HCT116 (cell line): ENCODE measurements around the gene BRIP1.
"Not testable (repeated sequence)": the region's sequence is repeated elsewhere in the genome, so short reads cannot be mapped to it uniquely, and the experiment has no call there.

Experiments used
- POLR2A ChIP-seq: IDR thresholded peaks from 2 replicates; pipeline ENCODE4 v1.7.0; 2011; ENCODE audit warnings: borderline replicate concordance; ENCODE audit not compliant: insufficient read depth, insufficient read length; ENCODE audit errors: extremely low read depth
- POLR2AphosphoS5 ChIP-seq: IDR thresholded peaks from 2 replicates; pipeline ENCODE4 v1.6.1; 2011; ENCODE audit warnings: mild to moderate bottlenecking, low read depth, low read length, moderate library complexity
- RAD21 ChIP-seq: IDR thresholded peaks from 2 replicates; pipeline ENCODE4 v1.6.1; 2012; ENCODE audit warnings: low read depth, mild to moderate bottlenecking
- SRF ChIP-seq: IDR thresholded peaks from 2 replicates; pipeline ENCODE4 v1.6.1; 2012; ENCODE audit warnings: low read depth
- ZNF274 ChIP-seq: fragments of 200-500 bp; sonication (Bioruptor generic); IDR thresholded peaks from 2 replicates; pipeline ENCODE4 v1.6.1; 2014; ENCODE audit warnings: mild to moderate bottlenecking, low read depth, low read length, inconsistent platforms
- TF ChIP-seq, protein P1 (sequence below), 3 experiments: fragments of 200-600 bp in 1 of 3; sonication (generic) in 1 of 3; IDR thresholded peaks in 2 of 3; conservative IDR thresholded peaks in 1 of 3; 2 replicates each; pipeline ENCODE4 v1.5.1; 2012 to 2017; ENCODE audit warnings: low read depth in 2 of 3, low read length in 2 of 3, antibody characterized with exemption in 1 of 3, borderline replicate concordance in 1 of 3, control low read depth in 1 of 3, mild to moderate bottlenecking in 1 of 3, mixed read lengths in 1 of 3, mixed run types in 1 of 3, moderate library complexity in 1 of 3; ENCODE audit not compliant: insufficient read depth in 1 of 3
- TF ChIP-seq, protein P2 (sequence below): IDR thresholded peaks from 2 replicates; pipeline ENCODE4 v1.6.1; 2011; ENCODE audit warnings: mild to moderate bottlenecking, low read length, moderate library complexity; ENCODE audit not compliant: insufficient replicate concordance; ENCODE audit errors: extremely low read depth

DNA sequence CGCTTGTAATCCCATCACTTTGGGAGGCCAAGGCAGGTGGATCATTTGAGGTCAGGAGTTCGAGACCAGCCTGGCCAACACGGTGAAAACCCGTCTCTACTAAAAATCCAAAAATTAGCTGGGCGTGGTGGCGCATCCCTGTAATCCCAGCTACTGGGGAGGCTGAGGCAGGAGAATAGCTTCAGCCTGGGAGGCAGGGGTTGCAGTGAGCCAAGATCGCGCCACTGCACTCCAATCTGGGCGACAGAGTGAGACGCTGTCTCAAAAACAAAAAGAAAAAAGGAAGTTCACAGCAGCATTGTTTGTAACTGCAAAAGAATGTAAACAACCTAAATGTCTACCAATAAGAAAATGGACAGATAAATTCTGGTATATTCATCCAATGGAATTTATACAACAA lies 2.9 kb downstream of the BRIP1 start:
- TF ChIP-seq, protein P1, sequence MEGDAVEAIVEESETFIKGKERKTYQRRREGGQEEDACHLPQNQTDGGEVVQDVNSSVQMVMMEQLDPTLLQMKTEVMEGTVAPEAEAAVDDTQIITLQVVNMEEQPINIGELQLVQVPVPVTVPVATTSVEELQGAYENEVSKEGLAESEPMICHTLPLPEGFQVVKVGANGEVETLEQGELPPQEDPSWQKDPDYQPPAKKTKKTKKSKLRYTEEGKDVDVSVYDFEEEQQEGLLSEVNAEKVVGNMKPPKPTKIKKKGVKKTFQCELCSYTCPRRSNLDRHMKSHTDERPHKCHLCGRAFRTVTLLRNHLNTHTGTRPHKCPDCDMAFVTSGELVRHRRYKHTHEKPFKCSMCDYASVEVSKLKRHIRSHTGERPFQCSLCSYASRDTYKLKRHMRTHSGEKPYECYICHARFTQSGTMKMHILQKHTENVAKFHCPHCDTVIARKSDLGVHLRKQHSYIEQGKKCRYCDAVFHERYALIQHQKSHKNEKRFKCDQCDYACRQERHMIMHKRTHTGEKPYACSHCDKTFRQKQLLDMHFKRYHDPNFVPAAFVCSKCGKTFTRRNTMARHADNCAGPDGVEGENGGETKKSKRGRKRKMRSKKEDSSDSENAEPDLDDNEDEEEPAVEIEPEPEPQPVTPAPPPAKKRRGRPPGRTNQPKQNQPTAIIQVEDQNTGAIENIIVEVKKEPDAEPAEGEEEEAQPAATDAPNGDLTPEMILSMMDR (IDR thresholded peaks at IDR 0.05 in 2 of 3, conservative IDR thresholded peaks at IDR 0.05 in 1 of 3; ENCODE audit: borderline replicate concordance in 1 of 3, insufficient read depth in 1 of 3, low read depth in 2 of 3, low read length in 2 of 3) = not testable (repeated sequence)
- TF ChIP-seq, protein P2, sequence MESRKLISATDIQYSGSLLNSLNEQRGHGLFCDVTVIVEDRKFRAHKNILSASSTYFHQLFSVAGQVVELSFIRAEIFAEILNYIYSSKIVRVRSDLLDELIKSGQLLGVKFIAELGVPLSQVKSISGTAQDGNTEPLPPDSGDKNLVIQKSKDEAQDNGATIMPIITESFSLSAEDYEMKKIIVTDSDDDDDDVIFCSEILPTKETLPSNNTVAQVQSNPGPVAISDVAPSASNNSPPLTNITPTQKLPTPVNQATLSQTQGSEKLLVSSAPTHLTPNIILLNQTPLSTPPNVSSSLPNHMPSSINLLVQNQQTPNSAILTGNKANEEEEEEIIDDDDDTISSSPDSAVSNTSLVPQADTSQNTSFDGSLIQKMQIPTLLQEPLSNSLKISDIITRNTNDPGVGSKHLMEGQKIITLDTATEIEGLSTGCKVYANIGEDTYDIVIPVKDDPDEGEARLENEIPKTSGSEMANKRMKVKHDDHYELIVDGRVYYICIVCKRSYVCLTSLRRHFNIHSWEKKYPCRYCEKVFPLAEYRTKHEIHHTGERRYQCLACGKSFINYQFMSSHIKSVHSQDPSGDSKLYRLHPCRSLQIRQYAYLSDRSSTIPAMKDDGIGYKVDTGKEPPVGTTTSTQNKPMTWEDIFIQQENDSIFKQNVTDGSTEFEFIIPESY = not testable (repeated sequence)
- not testable (repeated sequence) for TF ChIP-seq POLR2AphosphoS5, ZNF274, SRF, RAD21, POLR2A
